BE2C (cell line): ENCODE measurements around the gene FOXD1.

ENCODE experiments used
- DNase-seq: peaks from one replicate; pipeline ENCODE4 v3.0.0-alpha.2; 2020
- H3K27me3 ChIP-seq: fragments of 250-450 bp; sonication (Bioruptor Pico); 2 replicates; pipeline ENCODE4 v1.5.1; 2020; ENCODE audit warnings: mild to moderate bottlenecking
- H3K36me3 ChIP-seq: fragments of 250-450 bp; sonication (Bioruptor Pico); 2 replicates; pipeline ENCODE4 v1.5.1; 2020; ENCODE audit warnings: mild to moderate bottlenecking
- H3K4me1 ChIP-seq: fragments of 250-450 bp; sonication (Bioruptor Pico); 2 replicates; pipeline ENCODE4 v1.5.1; 2020
- H3K4me3 ChIP-seq: 2 replicates; pipeline ENCODE4 v1.5.1; 2011; ENCODE audit warnings: low read depth, low read length
- H3K9me3 ChIP-seq: fragments of 250-450 bp; sonication (Bioruptor Pico); 2 replicates; pipeline ENCODE4 v1.5.1; 2020
- CTCF ChIP-seq: IDR thresholded peaks from 2 replicates; pipeline ENCODE4 v1.5.1; 2012; ENCODE audit warnings: mild to moderate bottlenecking, low read depth, low read length

Gene FOXD1

GRCh38 chr5:73443829-73444498 lies 4.6 kb downstream of the FOXD1 start:
- no peaks in the 10 kb centered on the region for H3K36me3 ChIP-seq
- no peak for DNase-seq
- no peaks in the 10 kb centered on the region for H3K4me1 ChIP-seq
- no peak overlapping the region for H3K4me3 ChIP-seq
- H3K9me3 ChIP-seq, result no peaks in the 10 kb centered on the region
- TF ChIP-seq CTCF, result no peak
- peaks cover 92% of the 10 kb centered on the region for H3K27me3 ChIP-seq

GRCh38 chr5:73442996-73443627 lies 5.5 kb downstream of the FOXD1 start:
- H3K9me3 ChIP-seq, result no peaks in the 10 kb centered on the region
- no peak for TF ChIP-seq CTCF
- no peaks in the 10 kb centered on the region for H3K4me1 ChIP-seq
- H3K36me3 ChIP-seq, result no peaks in the 10 kb centered on the region
- no peak overlapping the region for H3K4me3 ChIP-seq
- peaks cover 92% of the 10 kb centered on the region for H3K27me3 ChIP-seq
- no peak for DNase-seq

- no peak overlapping the region for H3K4me3 ChIP-seq
- no peaks in the 10 kb centered on the region for H3K4me1 ChIP-seq
- H3K36me3 ChIP-seq, result no peaks in the 10 kb centered on the region
- no peaks in the 10 kb centered on the region for H3K9me3 ChIP-seq
- DNase-seq, result no peak
- peaks cover 94% of the 10 kb centered on the region for H3K27me3 ChIP-seq
- no peak for TF ChIP-seq CTCF
Measured at GRCh38 chr5:73442231-73442811, 6.3 kb downstream of the FOXD1 start.

GRCh38 chr5:73441378-73441777 lies 7.2 kb downstream of the FOXD1 start:
- Histone ChIP-seq H3K36me3 (no peaks in the 10 kb centered on the region), H3K27me3 (peaks cover 96% of the 10 kb centered on the region), H3K4me1 (no peaks in the 10 kb centered on the region), H3K4me3 (no peak overlapping the region), H3K9me3 (no peaks in the 10 kb centered on the region)
- TF ChIP-seq CTCF, result no peak
- DNase-seq, result no peak

GRCh38 chr5:73440262-73440661 lies 8.3 kb downstream of the FOXD1 start:
- no peaks in the 10 kb centered on the region for H3K9me3 ChIP-seq
- H3K4me3 ChIP-seq, result no peak overlapping the region
- no peaks in the 10 kb centered on the region for H3K36me3 ChIP-seq
- peaks cover 96% of the 10 kb centered on the region for H3K27me3 ChIP-seq
- TF ChIP-seq CTCF, result no peak
- DNase-seq, result no peak
- H3K4me1 ChIP-seq, result no peaks in the 10 kb centered on the region
